HepG2 (cell line): ENCODE results near the gene FAM187B. TPM values are rescaled to one million over a fixed set of nuclear protein-coding genes. Genes with fewer than 3 reads are reported as not detected.

ENCODE experiments used
- ATAC-seq: fragments of 200-7000 bp; cut with Tn5 transposase; 3 replicates; pipeline ENCODE4 v1.9.1; 2020; ENCODE audit warnings: mild to moderate bottlenecking, moderate library complexity
- BruUV-seq: library from RNA; stranded (reverse); fragments of 400-500 nt; replicated peaks from 2 replicates; lab custom pipeline; 2021; lab: Mats Ljungman, UMichigan
- CTCF ChIA-PET: fragments of 300-600 bp; formaldehyde crosslinking; extraction: SDS; loops from one replicate; lab custom pipeline; 2021; ENCODE audit warnings: low total read pairs, inconsistent platforms, low intra/inter-chr PET ratio; lab: Yijun Ruan, JAX
- POLR2A ChIA-PET: fragments of 350-600 bp; sonication (Branson Sonifier 250); formaldehyde crosslinking; loops from one replicate; lab custom pipeline; 2020; ENCODE audit warnings: antibody characterized with exemption, inconsistent platforms; lab: Yijun Ruan, JAX
- DNase-seq: peaks from one replicate; pipeline ENCODE4 v3.0.0-alpha.2; 2015; ENCODE audit warnings: low spot score
- FAIRE-seq: peaks from 3 replicates; lab custom pipeline; 2011; peaks lifted over from hg19 to GRCh38; lab: Jason Lieb, UNC
- H2AFZ ChIP-seq: one replicate; pipeline ENCODE4 v1.6.1; 2011; ENCODE audit warnings: low read length, inconsistent platforms
- H3K27ac ChIP-seq: fragments of 300-600 bp; 3 replicates; pipeline ENCODE4 v1.8.0; 2011; ENCODE audit warnings: mixed run types, mild to moderate bottlenecking, mixed read lengths, low read length, inconsistent platforms; ENCODE audit not compliant: insufficient read depth; ENCODE audit errors: extremely low read length
- H3K27me3 ChIP-seq, 2 experiments: fragments of 200-600 bp in 1 of 2; 2 replicates in 1 of 2; 3 replicates in 1 of 2; pipeline versions ENCODE4 v1.6.0 to v1.8.0; 2011; ENCODE audit warnings: low read length in 2 of 2, mild to moderate bottlenecking in 2 of 2, moderate library complexity in 2 of 2, inconsistent platforms in 1 of 2; ENCODE audit not compliant: insufficient read depth in 2 of 2, control insufficient read depth in 1 of 2
- H3K36me3 ChIP-seq, 2 experiments: fragments of 200-600 bp in 1 of 2; replicated peaks in 1 of 2; 2 replicates in 1 of 2; 3 replicates in 1 of 2; pipeline versions ENCODE4 v1.5.1 to v1.8.0; 2011; ENCODE audit warnings: low read length in 2 of 2, inconsistent platforms in 1 of 2; ENCODE audit not compliant: insufficient read depth in 2 of 2, control insufficient read depth in 1 of 2
- H3K4me1 ChIP-seq: 2 replicates; pipeline ENCODE4 v1.5.1; 2012; ENCODE audit warnings: low read length, inconsistent platforms; ENCODE audit not compliant: insufficient read depth
- H3K4me2 ChIP-seq: 2 replicates; pipeline ENCODE4 v1.6.0; 2011; ENCODE audit warnings: low read depth, low read length, inconsistent platforms
- H3K4me3 ChIP-seq, 3 experiments: fragments of 200-600 bp in 1 of 3; sonication (generic), shearing (Covaris generic) in 1 of 3; replicated peaks in 1 of 3; 2 replicates each; pipeline ENCODE4 v1.5.1; 2011 to 2016; ENCODE audit warnings: low read length in 3 of 3, inconsistent platforms in 2 of 3, low read depth in 2 of 3, mild to moderate bottlenecking in 2 of 3, control low read depth in 1 of 3, mixed read lengths in 1 of 3; ENCODE audit not compliant: insufficient read depth in 1 of 3
- H3K79me2 ChIP-seq: one replicate; pipeline ENCODE4 v1.6.1; 2011; ENCODE audit warnings: low read length, inconsistent platforms; ENCODE audit not compliant: insufficient read depth
- H3K9ac ChIP-seq: 2 replicates; pipeline ENCODE4 v1.6.0; 2011; ENCODE audit warnings: mild to moderate bottlenecking, low read depth, low read length, inconsistent platforms; ENCODE audit not compliant: insufficient read depth
- H3K9me3 ChIP-seq: 2 replicates; pipeline ENCODE4 v1.5.1; 2012; ENCODE audit warnings: mild to moderate bottlenecking, low read length
- H4K20me1 ChIP-seq: 2 replicates; pipeline ENCODE4 v1.6.0; 2011; ENCODE audit warnings: inconsistent platforms, mild to moderate bottlenecking, low read length, moderate library complexity; ENCODE audit not compliant: insufficient read depth
- MTA1 ChIP-seq: sonication (generic); formaldehyde crosslinking; IDR thresholded peaks from 2 replicates; pipeline ENCODE4 v1.4.0; 2020; ENCODE audit warnings: missing genetic modification reagents, mild to moderate bottlenecking, borderline replicate concordance
- RBM39 ChIP-seq: fragments of 200-400 bp; formaldehyde crosslinking; IDR thresholded peaks from one replicate; pipeline ENCODE4 v1.6.1; 2018; ENCODE audit warnings: antibody characterized with exemption, mild to moderate bottlenecking, low read depth, low read length; ENCODE audit not compliant: poor library complexity, severe bottlenecking
- RXRA ChIP-seq: sonication (generic); formaldehyde crosslinking; IDR thresholded peaks from 2 replicates; pipeline ENCODE4 v1.5.1; 2020; ENCODE audit warnings: missing genetic modification reagents
- ZNF614 ChIP-seq: IDR thresholded peaks from 2 replicates; pipeline ENCODE4 v1.6.1; 2018; ENCODE audit warnings: missing biosample characterization, missing genetic modification reagents, inconsistent platforms, borderline replicate concordance
- ZNF687 ChIP-seq: sonication (generic); formaldehyde crosslinking; IDR thresholded peaks from 2 replicates; pipeline ENCODE4 v1.5.1; 2020; ENCODE audit warnings: mild to moderate bottlenecking, missing genetic modification reagents, moderate library complexity
- ZNF850 ChIP-seq: sonication (generic); formaldehyde crosslinking; conservative IDR thresholded peaks from 2 replicates; pipeline ENCODE4 v1.9.0; 2021; ENCODE audit warnings: mild to moderate bottlenecking, missing genetic modification reagents
- WGBS: methylation state at CpG from one replicate; pipeline ENCODE4 v1.1.6; 2017; ENCODE audit warnings: low lambda C conversion rate; 5-methylcytosine and 5-hydroxymethylcytosine counted together
- in situ Hi-C: cut with HindIII; loops from 2 replicates; pipeline ENCODE4 v1.10.0; 2017; ENCODE audit warnings: low pct_unique_long_range_greater_than_20kb; ENCODE audit not compliant: extremely low pct_ligation_motif_present
- intact Hi-C: fragments of 100-400 bp; cut with micrococcal nuclease; formaldehyde crosslinking; loops from one replicate; pipeline ENCODE4 v1.10.0; 2022; ENCODE audit not compliant: unreplicated experiment
- polyA plus RNA-seq, 8 experiments: library from polyadenylated mRNA; depleted of rRNA in 3 of 8; stranded (reverse) in 7 of 8; unstranded in 1 of 8; fragments of >200 nt; fragmentation: Illumina TruSeq in 4 of 8; extraction: Trizol in 4 of 8; gene quantifications; 2 replicates each; pipeline versions ENCODE4 v1.2.1 to v1.2.3, GENCODE V29; 2011 to 2016; ENCODE audit warnings: low read depth in 4 of 8, missing spikeins in 1 of 8, mixed read lengths in 1 of 8; ENCODE audit not compliant: insufficient read depth in 1 of 8
- total RNA-seq, 5 experiments: library from RNA; depleted of rRNA; stranded (reverse); fragments of >200 nt; fragmentation: Illumina TruSeq; extraction: Trizol; gene quantifications; 2 replicates each; pipeline ENCODE4 v1.2.3, GENCODE V29; 2016; ENCODE audit warnings: low read depth in 1 of 5

Gene FAM187B
- total and polyA plus RNA-seq, 2 of the 13 experiments (the other 11 are each of a cell fraction or from before 2014, with no cell fraction given): not detected

GRCh38 chr19:35261356-35262100 is 33.0 kb upstream of the FAM187B start:
- no peak overlapping the region for H2AFZ ChIP-seq
- FAIRE-seq: no peak
- no TSS peak for BruUV-seq
- POLR2A ChIA-PET: interaction anchor here (1.1 kb wide), 1 partner anchor 12 kb away, joined by 3 read pairs; no protein-coding TSS in a partner anchor
- H3K27me3 ChIP-seq: no peaks in the 10 kb centered on the region
- TF ChIP-seq MTA1 (CRISPR knock-in tag) (0 out of 2 replicates have a peak, but pooled peaks have one; percentile 3), ZNF850 (CRISPR knock-in tag) (no peak), RBM39 (peak; percentile 10)
- CTCF ChIA-PET: no interaction called here
- H3K4me3 ChIP-seq: no peak overlapping the region
- no peak overlapping the region for H3K4me2 ChIP-seq
- H3K9me3 ChIP-seq: no peaks in the 10 kb centered on the region
- intact Hi-C loops: no loop called here
- no peaks in the 10 kb centered on the region for H4K20me1 ChIP-seq
- no peak overlapping the region for H3K27ac ChIP-seq
- no peak for ATAC-seq
- in situ Hi-C loops: no loop called here
- no peak for DNase-seq
- WGBS: 93% methylated on average over 5 of the region's 12 CpGs
- H3K9ac ChIP-seq: no peak overlapping the region
- H3K79me2 ChIP-seq: no peaks in the 10 kb centered on the region
- H3K36me3 ChIP-seq: peaks cover 17 to 66% of the 10 kb centered on the region in 2 experiments; a peak in 4 of 5 replicates
- H3K4me1 ChIP-seq: peaks cover 15% of the 10 kb centered on the region; the same call in 1 of the 2 replicates

GRCh38 chr19:35260694-35261304 is 32.3 kb upstream of the FAM187B start:
- Histone ChIP-seq H3K9me3 (no peaks in the 10 kb centered on the region), H3K9ac (no peak overlapping the region), H3K36me3 (peaks cover 17 to 66% of the 10 kb centered on the region in 2 experiments; a peak in 4 of 5 replicates), H3K27ac (no peak overlapping the region), H3K27me3 (no peaks in the 10 kb centered on the region), H4K20me1 (no peaks in the 10 kb centered on the region), H2AFZ (no peak overlapping the region), H3K4me1 (0 out of 2 replicates have a peak, but pooled peaks cover 12% of the 10 kb centered on the region), H3K4me3 (no peak overlapping the region), H3K79me2 (no peaks in the 10 kb centered on the region), H3K4me2 (no peak overlapping the region)
- no peak for DNase-seq
- in situ Hi-C loops (no loop called here), intact Hi-C loops (no loop called here)
- POLR2A ChIA-PET: interaction anchor here (1.1 kb wide), 1 partner anchor 11 kb away, joined by 3 read pairs; no protein-coding TSS in a partner anchor
- TF ChIP-seq ZNF614 (CRISPR knock-in tag): no peak
- 0 out of 2 replicates have a peak, but pooled peaks have one; percentile 8 for TF ChIP-seq ZNF687 (CRISPR knock-in tag)
- no peak for TF ChIP-seq RXRA
- CTCF ChIA-PET: no interaction called here
- no peak for FAIRE-seq
- no TSS peak for BruUV-seq
- no peak for ATAC-seq
- 95% methylated on average over 7 of the region's 10 CpGs for WGBS
